Cardiac ventricle fibroblast (primary cell): ENCODE data around the gene RANBP10. TPM values are rescaled to one million over a fixed set of nuclear protein-coding genes. Genes with fewer than 3 reads are reported as not detected.

Experiments
- total RNA-seq: library from RNA; depleted of rRNA; stranded (reverse); fragments of >200 nt; gene quantifications from 2 replicates; pipeline ENCODE4 v1.2.3, GENCODE V29; 2015

RANBP10 gene
- 5.7 and 5.8 TPM in 2 replicates for total RNA-seq

GRCh38 chr16:67806428-67807147 lies at the start of gene RANBP10, which contains the start of gene TSNAXIP1:
TSS of gene RANBP10 (minus strand) at chr16:67806560. CDS start at chr16:67806536, 24 bp downstream.
TSS of gene TSNAXIP1 (plus strand) at chr16:67806889. CDS start at chr16:67807150, 261 bp downstream.

GRCh38 chr16:67847064-67847861 lies 40.9 kb upstream of the RANBP10 start, which contains the start of gene CENPT:
TSS of gene CENPT (minus strand) at chr16:67847693. CDS start at chr16:67833859, 13,834 bp downstream.

GRCh38 chr16:67846320-67847063 lies 40.1 kb upstream of the RANBP10 start, which contains the start of gene NUTF2:
TSS of gene NUTF2 (plus strand) at chr16:67846933. CDS start at chr16:67865131, 18,198 bp downstream.

DNA sequence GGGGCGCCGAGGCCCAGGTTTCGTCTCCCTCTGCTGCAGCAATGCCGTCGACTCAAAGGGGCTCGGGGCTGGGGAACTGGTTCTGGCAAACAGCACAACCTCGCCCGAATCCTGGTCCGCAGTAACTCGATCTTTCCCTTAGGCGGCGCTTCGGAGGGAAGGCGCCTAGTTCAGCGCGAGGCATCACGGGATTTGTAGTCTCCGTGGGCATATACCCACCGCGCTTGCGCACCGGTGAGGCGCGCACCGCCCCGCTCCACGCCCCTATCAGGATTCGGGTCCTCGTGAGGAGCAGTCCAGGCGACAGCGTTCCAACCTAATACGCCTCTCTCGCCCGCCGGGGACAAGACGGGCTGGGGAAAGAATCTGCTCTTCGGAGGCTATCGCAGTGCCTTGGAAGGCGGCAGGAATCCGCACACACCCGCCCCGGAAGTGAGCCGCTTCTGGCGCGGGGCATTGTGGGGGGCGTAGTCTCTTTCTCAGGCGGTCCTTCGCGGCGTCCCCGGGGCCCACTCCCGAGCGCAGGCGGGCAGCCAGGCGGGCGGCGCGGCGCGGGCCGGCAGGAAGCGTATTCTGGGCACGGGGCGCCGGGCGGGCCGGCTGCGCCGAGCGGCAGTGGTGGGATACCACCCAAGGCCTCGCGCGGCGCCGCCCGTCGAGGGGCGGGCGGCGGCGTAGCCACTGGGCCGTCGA lies 35.6 kb upstream of the RANBP10 start, which contains the start of gene THAP11:
Gene THAP11, plus strand, starts transcription at position 505 of the 693 bp plus-strand sequence. CDS start 235 bp downstream, outside the sequence.

DNA sequence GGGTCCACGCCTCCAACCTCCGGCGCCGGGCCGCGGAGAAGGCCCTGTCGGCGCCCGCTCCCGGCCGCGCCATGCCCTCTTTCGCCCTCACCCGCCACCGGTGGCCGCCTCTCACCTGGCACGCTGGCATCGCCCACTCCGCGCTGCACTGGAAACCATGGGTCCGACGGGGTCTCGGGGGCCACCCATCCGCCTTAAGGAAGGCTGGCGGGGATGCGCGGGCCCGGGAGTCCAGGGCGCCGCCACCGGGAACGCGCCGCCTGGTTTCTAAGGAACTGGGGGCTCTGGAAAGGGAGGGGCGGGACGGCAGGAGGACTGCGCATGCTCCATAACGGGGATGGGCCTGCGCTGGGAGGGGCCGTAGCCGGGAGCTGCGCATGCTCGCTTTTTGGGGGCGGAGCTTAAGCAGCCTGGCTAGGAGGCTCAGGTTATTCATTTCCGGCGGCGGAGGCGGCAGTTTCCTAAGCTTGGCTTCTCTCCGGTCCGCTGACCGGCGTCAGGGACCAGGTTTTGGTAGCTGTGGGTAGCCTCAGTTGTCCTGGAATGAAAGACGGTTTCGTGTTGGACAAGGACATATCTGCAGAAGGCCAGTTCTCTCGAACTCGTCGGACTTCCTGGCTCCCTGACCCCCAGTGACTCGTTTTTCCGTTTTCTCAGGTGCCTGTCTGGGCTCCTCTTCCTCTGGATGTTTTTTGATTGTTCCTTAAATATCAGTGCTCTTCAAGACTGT lies 87.1 kb downstream of the RANBP10 start, which contains the start of gene GFOD2:
Gene GFOD2, minus strand, starts transcription at position 269 of the 730 bp plus-strand sequence. CDS start 33,601 bp downstream, outside the sequence.

Other genes with a start within 250 kb of the RANBP10 start
- 12.5 and 19.1 TPM in 2 replicates for gene CTCF, start 244.0 kb downstream of the RANBP10 start, total RNA-seq
- 0.05 and 1.5 TPM in 2 replicates for gene CARMIL2, start 161.4 kb downstream of the RANBP10 start, total RNA-seq
- 12.9 and 15.7 TPM in 2 replicates for gene ACD, start 146.3 kb downstream of the RANBP10 start, total RNA-seq
- 0.39 and 0.44 TPM in 2 replicates for gene PARD6A, start 145.6 kb downstream of the RANBP10 start, total RNA-seq
- 10.4 and 11.9 TPM in 2 replicates for gene ENKD1, start 139.8 kb downstream of the RANBP10 start, total RNA-seq
- 2.4 and 12.9 TPM in 2 replicates for gene C16orf86, start 139.7 kb downstream of the RANBP10 start, total RNA-seq
- 8.5 and 11.8 TPM in 2 replicates for gene GFOD2, start 87.2 kb downstream of the RANBP10 start, total RNA-seq
- gene TSNAXIP1, start 329 bp upstream of the RANBP10 start, total RNA-seq = 0.15 and 0.62 TPM in 2 replicates
- gene THAP11, start 35.8 kb upstream of the RANBP10 start, total RNA-seq = 36.1 and 45.9 TPM in 2 replicates
- gene NUTF2, start 40.4 kb upstream of the RANBP10 start, total RNA-seq = 65.6 and 89.6 TPM in 2 replicates
- gene CENPT, start 41.1 kb upstream of the RANBP10 start, total RNA-seq = 22.8 and 25.8 TPM in 2 replicates
- 18.2 and 35.9 TPM in 2 replicates for gene EDC4, start 66.5 kb upstream of the RANBP10 start, total RNA-seq
- gene NRN1L, start 78.3 kb upstream of the RANBP10 start, total RNA-seq = not detected in 2 replicates
- gene PSKH1, start 86.7 kb upstream of the RANBP10 start, total RNA-seq = 21.5 and 24.1 TPM in 2 replicates
- gene CTRL, start 125.3 kb upstream of the RANBP10 start, total RNA-seq = 0.62 TPM in 1 of 2 replicates, not detected in the other
- gene PSMB10, start 130.3 kb upstream of the RANBP10 start, total RNA-seq = 42.9 and 45.7 TPM in 2 replicates
- 8.5 and 8.9 TPM in 2 replicates for gene LCAT, start 137.6 kb upstream of the RANBP10 start, total RNA-seq
- 32.1 and 42.1 TPM in 2 replicates for gene SLC12A4, start 162.1 kb upstream of the RANBP10 start, total RNA-seq
- gene DPEP3, start 173.9 kb upstream of the RANBP10 start, total RNA-seq = not detected in 2 replicates
- gene DPEP2, start 192.9 kb upstream of the RANBP10 start, total RNA-seq = not detected in 2 replicates
- not detected in 2 replicates for gene DPEP2NB, start 209.4 kb upstream of the RANBP10 start, total RNA-seq
- gene DDX28, start 216.7 kb upstream of the RANBP10 start, total RNA-seq = 5.5 and 5.8 TPM in 2 replicates
- 4.6 and 4.9 TPM in 2 replicates for gene DUS2, start 216.7 kb upstream of the RANBP10 start, total RNA-seq